Measurements from ENCODE around the gene FREY1.

The FREY1 gene

GRCh38 chr11:45906965-45907611 lies at the start of gene FREY1:
TSS of gene FREY1 (minus strand) at chr11:45907271. CDS start at chr11:45907245, 26 bp downstream.
- DNase-seq (ENCODE audit: low read depth in 2 of 2, low spot score in 1 of 2), result no peak

DNA sequence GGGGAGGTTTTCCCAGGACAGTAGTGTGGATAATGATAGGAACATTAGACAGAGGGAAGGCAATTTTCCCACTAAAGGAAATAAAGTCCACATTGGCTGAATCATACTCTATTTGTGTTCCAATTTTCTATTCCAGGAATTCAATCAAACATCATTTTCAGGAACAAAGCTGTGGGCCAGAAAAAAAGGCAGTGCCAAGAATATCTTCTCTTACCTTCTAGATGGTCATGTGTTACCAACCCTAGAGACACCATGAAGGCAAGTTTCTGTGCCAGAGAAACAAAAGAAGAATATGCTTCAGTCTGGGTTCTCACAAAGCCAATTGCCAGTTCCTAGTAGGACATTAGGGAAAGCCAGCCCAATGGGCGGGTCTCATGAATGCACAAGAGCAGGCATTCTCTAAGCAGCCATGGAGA lies 42.9 kb upstream of the FREY1 start:
- no peak for DNase-seq (ENCODE audit: low read depth in 2 of 2, low spot score in 1 of 2)

GRCh38 chr11:45948356-45948755 lies 41.3 kb upstream of the FREY1 start:
- DNase-seq (ENCODE audit: low read depth in 2 of 2, low spot score in 1 of 2), result no peak

DNA sequence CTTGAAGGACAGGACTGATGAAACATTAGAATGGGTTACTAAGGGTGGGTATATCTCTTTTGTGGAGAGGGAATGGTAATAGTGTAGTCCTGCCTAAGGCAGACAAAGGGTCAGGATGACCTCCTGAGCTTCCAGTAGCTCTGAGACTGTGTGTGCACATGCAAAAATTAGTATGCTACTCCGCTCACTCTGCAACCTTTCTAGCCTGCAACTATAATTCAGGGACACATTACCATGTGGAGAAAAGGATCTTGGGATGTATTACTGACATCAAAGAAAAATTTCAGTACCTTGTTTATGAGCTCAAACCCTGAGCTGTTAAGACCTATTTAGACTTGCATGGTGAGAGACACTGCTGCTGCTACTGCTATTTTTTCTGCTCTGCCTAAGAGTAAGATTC lies 40.8 kb upstream of the FREY1 start:
- no peak for DNase-seq (ENCODE audit: low read depth in 2 of 2, low spot score in 1 of 2)

DNA sequence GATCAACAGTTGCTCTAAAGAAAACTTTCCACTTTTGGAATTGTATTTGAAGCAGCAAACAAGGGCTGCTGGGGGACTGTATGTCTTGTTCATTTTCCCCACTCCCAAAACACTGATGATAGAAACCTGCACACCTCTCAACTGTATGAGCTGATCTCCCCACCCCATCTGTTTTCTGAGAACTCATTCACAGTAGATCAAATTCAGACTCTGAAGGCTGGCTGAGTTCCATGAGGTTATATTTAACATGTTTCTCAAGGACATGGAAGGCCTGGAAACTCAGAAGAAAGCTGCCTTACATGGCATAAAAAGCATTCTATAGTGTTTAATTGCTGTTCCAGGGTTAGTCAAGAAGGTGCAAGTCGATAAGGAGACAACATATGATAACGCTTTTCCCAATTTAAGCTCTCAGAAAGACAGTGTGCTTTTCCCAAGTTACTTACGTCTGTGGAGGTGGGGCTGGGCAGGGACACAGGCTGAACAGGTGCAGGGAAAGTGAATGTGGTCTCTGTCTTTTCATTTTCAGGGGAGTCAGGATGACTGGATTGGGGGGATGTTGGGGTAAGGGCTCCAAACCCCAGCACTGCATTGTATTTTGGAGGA lies 38.4 kb upstream of the FREY1 start:
- DNase-seq (ENCODE audit: low read depth in 2 of 2, low spot score in 1 of 2), result no peak

- DNase-seq (ENCODE audit: low read depth in 2 of 2, low spot score in 1 of 2), result no peak
These were observed 35.3 kb upstream of the FREY1 start for GRCh38 chr11:45942381-45942780.

- no peak for DNase-seq (ENCODE audit: low read depth in 2 of 2, low spot score in 1 of 2)
These were observed 34.2 kb upstream of the FREY1 start for GRCh38 chr11:45941285-45941684.

DNA sequence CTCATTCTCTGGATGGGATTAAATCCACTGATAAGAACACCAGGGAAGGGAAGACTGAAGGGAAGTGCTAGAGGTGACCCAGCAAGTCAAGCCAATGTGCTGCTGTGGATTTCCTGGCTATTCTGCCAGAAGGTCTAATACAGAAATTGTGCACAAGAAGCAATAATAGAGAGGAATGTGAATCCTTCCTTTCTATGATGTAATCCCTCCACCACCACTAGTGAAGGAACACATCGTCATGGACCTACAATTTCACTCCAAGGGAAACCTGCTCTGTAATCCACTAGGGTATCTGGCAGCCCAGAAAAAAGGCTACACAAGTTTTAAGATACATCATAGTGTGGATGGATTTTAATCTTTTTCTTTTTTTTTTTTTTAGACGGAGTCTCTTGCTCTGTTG lies 32.8 kb upstream of the FREY1 start:
- no peak for DNase-seq (ENCODE audit: low read depth in 2 of 2, low spot score in 1 of 2)

- no peak for DNase-seq (ENCODE audit: low read depth in 2 of 2, low spot score in 1 of 2)
These were observed 30.8 kb upstream of the FREY1 start for GRCh38 chr11:45937916-45938315.

DNA sequence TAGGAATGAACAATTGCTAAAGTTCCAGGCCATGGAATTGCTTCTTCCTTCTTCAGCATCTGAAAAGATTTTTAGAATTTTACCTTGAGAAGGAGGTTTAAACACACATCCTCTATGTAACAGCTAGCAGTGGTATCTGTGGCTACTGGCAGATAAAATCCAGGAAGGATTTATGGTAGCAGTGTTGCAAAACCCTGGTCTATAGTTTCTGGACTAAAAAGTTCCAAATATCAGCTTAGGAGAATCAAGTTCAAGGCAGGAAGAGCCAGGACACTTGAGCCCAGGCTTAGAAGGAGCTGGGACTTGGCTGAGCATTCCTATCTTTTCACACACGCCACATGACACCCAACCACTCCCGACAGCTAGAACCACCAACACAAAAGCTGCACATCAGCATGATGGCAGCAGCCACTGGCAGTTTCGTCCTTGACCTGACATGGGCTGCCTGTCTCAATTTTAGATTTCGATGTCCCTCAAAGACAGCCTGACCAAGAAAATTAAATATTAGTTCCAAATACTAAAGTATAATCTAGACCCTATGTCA lies 29.5 kb upstream of the FREY1 start:
- DNase-seq (ENCODE audit: low read depth in 2 of 2, low spot score in 1 of 2), result no peak

GRCh38 chr11:45935349-45936064 lies 28.4 kb upstream of the FREY1 start:
- no peak for DNase-seq (ENCODE audit: low read depth in 2 of 2, low spot score in 1 of 2)

DNA sequence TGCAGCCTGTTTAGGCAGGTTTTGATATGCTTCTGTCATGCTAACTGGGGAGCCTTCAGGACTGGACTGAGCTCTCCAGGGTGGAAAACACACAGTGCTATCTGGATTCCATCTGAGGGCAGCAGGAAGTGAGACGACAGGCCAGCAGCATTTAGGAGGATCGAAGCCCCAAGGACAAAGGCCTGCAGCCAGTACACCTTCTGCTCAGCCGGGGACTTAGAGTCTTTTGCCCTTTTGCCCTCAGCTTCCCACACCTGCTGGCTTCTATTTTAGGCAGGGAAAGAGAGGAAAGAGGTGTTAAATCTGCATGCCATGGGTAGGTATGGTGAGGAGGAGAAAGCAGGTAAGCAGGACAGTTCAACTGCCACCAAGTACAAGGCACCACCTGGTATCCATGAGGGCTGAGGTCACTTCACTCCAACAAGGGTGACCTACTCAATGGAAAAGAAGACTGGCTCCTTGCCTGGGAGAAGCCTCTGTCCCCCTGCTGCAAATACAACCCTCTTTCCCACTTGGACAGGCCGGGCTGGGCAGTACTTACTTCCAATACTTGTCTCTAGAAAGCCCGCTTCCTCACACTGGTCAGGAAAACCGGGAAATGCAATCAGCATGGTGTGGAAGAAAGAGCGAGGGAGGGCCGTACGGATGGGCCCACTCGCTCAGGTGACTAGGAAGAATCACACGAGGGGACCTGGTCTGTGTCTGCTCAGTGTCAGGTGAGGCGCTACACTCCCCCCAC lies 27.7 kb upstream of the FREY1 start:
- DNase-seq (ENCODE audit: low read depth in 2 of 2, low spot score in 1 of 2), result no peak

- no peak for DNase-seq (ENCODE audit: low read depth in 2 of 2, low spot score in 1 of 2)
These were observed 26.9 kb upstream of the FREY1 start for GRCh38 chr11:45933846-45934579.

DNA sequence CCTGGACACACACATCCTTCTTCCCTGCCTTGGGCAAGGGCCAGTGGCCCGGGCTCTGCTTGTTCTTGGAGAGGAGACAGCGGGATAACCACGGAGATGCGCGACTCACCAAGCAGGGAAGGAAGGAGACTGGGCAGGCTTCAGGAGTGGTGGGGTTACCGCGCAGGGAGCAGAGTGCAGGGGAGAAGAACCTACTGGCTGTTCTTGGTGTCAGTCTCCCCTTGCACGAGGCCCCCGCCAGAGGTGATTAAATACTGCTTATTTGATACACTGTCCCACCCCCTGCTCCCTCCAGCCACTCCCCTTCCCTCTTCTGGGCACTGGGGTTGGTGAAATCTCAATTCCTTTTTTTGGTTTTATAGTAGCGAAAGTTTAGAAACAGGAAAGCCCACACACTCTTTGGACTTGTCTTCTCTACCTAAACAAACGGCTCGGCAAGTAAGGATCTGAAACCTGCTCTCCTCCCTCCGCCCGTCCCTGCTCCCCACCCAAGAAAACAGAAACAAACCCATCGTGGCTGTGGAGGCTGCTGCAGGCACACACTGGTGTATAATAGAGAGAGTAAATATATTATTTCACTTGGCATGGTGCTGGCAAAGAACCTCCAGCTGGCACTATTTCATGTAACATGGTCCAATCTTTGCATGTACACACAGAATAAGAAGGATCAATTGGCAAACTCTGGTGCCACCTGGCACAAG lies 26.2 kb upstream of the FREY1 start:
- no peak for DNase-seq (ENCODE audit: low read depth in 2 of 2, low spot score in 1 of 2)

GRCh38 chr11:45932217-45932616 lies 25.1 kb upstream of the FREY1 start:
- DNase-seq (ENCODE audit: low read depth in 2 of 2, low spot score in 1 of 2), result no peak

DNA sequence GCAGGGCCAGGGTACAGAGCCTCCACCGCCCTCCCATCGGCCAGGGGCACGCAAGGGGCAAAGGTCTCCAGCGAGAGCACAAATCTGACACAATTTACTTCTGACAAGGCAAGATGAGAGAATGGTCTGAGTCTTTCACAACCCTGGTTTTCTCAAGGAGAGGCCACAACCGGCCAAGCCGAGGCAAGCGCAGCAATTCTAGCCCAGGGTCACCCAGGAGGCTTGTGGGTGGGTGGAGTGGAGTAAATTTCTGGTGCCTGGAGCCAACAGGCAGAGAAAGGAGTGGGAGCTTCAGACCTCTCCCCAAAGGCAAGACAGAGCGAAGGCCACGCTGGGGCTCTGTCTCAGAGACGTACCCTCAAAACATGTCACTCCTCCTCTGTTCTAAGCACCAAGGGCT lies 24.7 kb upstream of the FREY1 start:
- no peak for DNase-seq (ENCODE audit: low read depth in 2 of 2, low spot score in 1 of 2)

DNA sequence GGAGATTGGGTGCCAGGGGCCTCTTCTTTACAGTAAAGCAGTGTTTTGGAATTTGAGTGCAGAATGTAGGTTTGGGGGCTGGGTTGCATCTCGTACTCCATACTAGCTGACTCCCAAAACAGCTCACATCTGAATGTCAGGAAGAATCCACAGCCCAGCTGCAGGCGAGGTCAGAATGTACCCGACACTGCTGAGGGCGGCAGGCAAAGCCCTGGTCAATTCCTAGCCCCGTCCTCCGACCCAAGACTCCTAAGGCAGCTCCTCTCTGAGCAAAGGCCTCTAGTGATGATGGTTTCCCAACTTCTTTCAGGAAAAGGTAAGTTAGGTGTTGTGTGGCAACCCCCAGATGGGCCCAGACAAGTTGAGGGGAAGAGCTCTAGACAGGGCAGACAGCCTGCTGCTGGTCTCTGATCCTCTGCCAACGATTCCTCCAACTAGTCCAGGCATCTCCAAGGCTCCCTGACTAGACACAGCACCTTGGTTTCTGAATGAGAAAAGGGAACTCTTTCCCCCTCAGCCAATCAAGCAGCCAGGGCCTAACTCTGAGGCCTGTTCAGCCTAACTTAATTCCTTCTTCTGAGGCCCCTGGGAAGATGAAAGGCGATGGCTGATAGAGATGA lies 24.0 kb upstream of the FREY1 start:
- no peak for DNase-seq (ENCODE audit: low read depth in 2 of 2, low spot score in 1 of 2)

- no peak for DNase-seq (ENCODE audit: low read depth in 2 of 2, low spot score in 1 of 2)
These were observed 23.1 kb upstream of the FREY1 start for GRCh38 chr11:45930031-45930794.

GRCh38 chr11:45929486-45930030 lies 22.5 kb upstream of the FREY1 start:
- no peak for DNase-seq (ENCODE audit: low read depth in 2 of 2, low spot score in 1 of 2)

Measured in stimulated activated CD8-positive, alpha-beta memory T cell treated with anti-CD3 and anti-CD28 coated beads, Interleukin-4, amount 100 ng/mL, for 4 hours (primary cell).